Mucosa of descending colon (tissue), 3 donors: ENCODE data around the gene GLCE. TPM values are rescaled to one million over a fixed set of nuclear protein-coding genes. Genes with fewer than 3 reads are reported as not detected.
A peak's percentile ranks its signal among the peaks of the same experiment; 100 is the strongest.

Source experiments
- ATAC-seq: fragments of 200-7000 bp; cut with Tn5 transposase; one replicate; pipeline ENCODE4 v1.9.1; 2020; ENCODE audit warnings: mild to moderate bottlenecking, moderate library complexity
- DNase-seq, 3 donors: peaks; one replicate each; pipeline ENCODE4 v3.0.0-alpha.2; 2020
- H3K36me3 ChIP-seq: fragments of 200-600 bp; one replicate; pipeline ENCODE4 v1.8.0; 2021; ENCODE audit warnings: low read depth, mild to moderate bottlenecking
- H3K4me1 ChIP-seq: fragments of 200-600 bp; one replicate; pipeline ENCODE4 v1.8.0; 2021; ENCODE audit warnings: low read depth, mild to moderate bottlenecking
- H3K4me3 ChIP-seq: fragments of 200-600 bp; one replicate; pipeline ENCODE4 v1.8.0; 2021; ENCODE audit warnings: mild to moderate bottlenecking
- H3K9me3 ChIP-seq: fragments of 200-600 bp; one replicate; pipeline ENCODE4 v1.8.0; 2021; ENCODE audit warnings: mild to moderate bottlenecking
- CTCF ChIP-seq: fragments of 200-600 bp; IDR thresholded peaks from one replicate; pipeline ENCODE4 v1.8.0; 2022; ENCODE audit warnings: antibody characterized with exemption, mild to moderate bottlenecking
- intact Hi-C, 2 donors: fragments of 100-400 bp; cut with DNase I in 1 of 2; cut with micrococcal nuclease in 1 of 2; formaldehyde crosslinking; loops; one replicate each; pipeline versions ENCODE4 v1.11.0 to v1.11.1; 2022; cut with DNase I, micrococcal nuclease
- total RNA-seq, 3 donors: library from RNA; stranded (reverse); fragmentation: NEBNext Ultra II Directional in 2 of 3; extraction: Animal tissue kit (Norgen Biotek cat#: 25700) in 2 of 3; gene quantifications; one replicate each; pipeline versions ENCODE4 v1.2.1 to v1.2.4, GENCODE V29; 2021 to 2023
- donor health status: DM: no; HTN: no; CAD: no; lungs with moderate emphysema.
- donor health status: DM: no; HTN: no; CAD: no.
- donor health status: DM: no; HTN: yes; CAD: no.

GLCE gene
- total RNA-seq, 3 donors from 2014 or later: 17.7 to 36.4 (median 32.3) TPM

- H3K4me3 ChIP-seq: no peak overlapping the region
- TF ChIP-seq CTCF: no peak
- no peaks in the 10 kb centered on the region for H3K9me3 ChIP-seq
- intact Hi-C loops: no loop called here
- ATAC-seq: no peak
- no peaks in the 10 kb centered on the region for H3K4me1 ChIP-seq
- H3K36me3 ChIP-seq: no peaks in the 10 kb centered on the region
- DNase-seq: no peak
Measured at GRCh38 chr15:69125236-69125635, 35.2 kb upstream of the GLCE start.

GRCh38 chr15:69126054-69126469 lies 34.4 kb upstream of the GLCE start:
- intact Hi-C loops: no loop called here
- H3K36me3 ChIP-seq: no peaks in the 10 kb centered on the region
- no peaks in the 10 kb centered on the region for H3K9me3 ChIP-seq
- no peak for TF ChIP-seq CTCF
- DNase-seq (peak in 1 of 3 donors; percentile 8), ATAC-seq (peak; percentile 95)
- H3K4me1 ChIP-seq: no peaks in the 10 kb centered on the region
- no peak overlapping the region for H3K4me3 ChIP-seq

GRCh38 chr15:69127306-69127705 lies 33.1 kb upstream of the GLCE start:
- Histone ChIP-seq H3K36me3 (no peaks in the 10 kb centered on the region), H3K4me1 (no peaks in the 10 kb centered on the region), H3K4me3 (no peak overlapping the region), H3K9me3 (no peaks in the 10 kb centered on the region)
- no peak for TF ChIP-seq CTCF
- no peak for DNase-seq
- intact Hi-C loops: no loop called here
- no peak for ATAC-seq

DNA sequence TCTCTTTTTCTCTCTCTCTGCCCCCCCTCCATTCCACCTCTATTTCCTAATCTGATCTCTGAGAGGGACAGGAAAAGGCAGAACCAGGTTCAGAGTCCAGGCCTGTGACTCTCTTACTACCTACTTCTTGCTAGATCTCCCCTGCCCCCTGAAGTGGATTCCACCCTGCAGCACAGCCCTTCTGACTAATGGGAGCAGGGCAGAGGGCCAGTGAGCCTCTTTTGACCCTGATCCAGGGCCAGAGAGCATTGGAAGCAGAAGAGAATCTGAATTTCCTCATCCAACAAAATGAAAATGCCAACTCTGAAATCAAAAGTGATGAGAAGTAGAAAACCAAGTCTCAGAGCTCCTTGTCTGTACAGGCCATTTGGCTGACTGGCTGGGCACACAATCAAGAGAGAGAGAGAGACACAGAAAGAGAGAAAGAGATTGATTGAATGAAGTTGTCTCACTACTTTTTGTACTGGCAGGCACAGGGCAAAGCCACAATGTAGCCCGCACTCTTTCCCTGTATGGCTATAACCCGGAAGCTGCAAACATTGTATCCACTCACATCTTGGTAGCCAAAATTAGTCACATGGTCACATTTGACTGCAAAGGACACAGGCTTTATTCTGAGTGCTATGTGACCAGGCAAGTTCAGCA lies 31.6 kb upstream of the GLCE start:
- ATAC-seq (peak; percentile 40), DNase-seq (peak in 1 of 3 donors; percentile 14)
- intact Hi-C loops: no loop called here
- Histone ChIP-seq H3K4me3 (no peak overlapping the region), H3K36me3 (no peaks in the 10 kb centered on the region), H3K9me3 (no peaks in the 10 kb centered on the region), H3K4me1 (no peaks in the 10 kb centered on the region)
- TF ChIP-seq CTCF: no peak

GRCh38 chr15:69131362-69132220 lies 28.8 kb upstream of the GLCE start:
- intact Hi-C loops: no loop called here
- H3K9me3 ChIP-seq: no peaks in the 10 kb centered on the region
- no peaks in the 10 kb centered on the region for H3K4me1 ChIP-seq
- H3K4me3 ChIP-seq: no peak overlapping the region
- peak; percentile 41 for ATAC-seq
- no peak for TF ChIP-seq CTCF
- DNase-seq: no peak
- no peaks in the 10 kb centered on the region for H3K36me3 ChIP-seq
